DND-41 (cell line): Measurements from ENCODE around the gene FN3KRP.

Source experiments
- ATAC-seq: fragments of 200-7000 bp; cut with Tn5 transposase; 3 replicates; pipeline ENCODE4 v1.9.1; 2021; ENCODE audit warnings: low read depth; ENCODE audit not compliant: insufficient read depth
- DNase-seq: peaks from one replicate; pipeline ENCODE4 v3.0.0-alpha.2; 2020
- H2AFZ ChIP-seq: 2 replicates; pipeline ENCODE4 v1.6.0; 2012; ENCODE audit warnings: low read depth, low read length
- H3K27ac ChIP-seq: 2 replicates; pipeline ENCODE4 v1.5.1; 2012; ENCODE audit warnings: low read length, inconsistent platforms
- H3K27me3 ChIP-seq: fragments of 200-600 bp; sonication (generic); 2 replicates; pipeline ENCODE4 v1.6.0; 2012; ENCODE audit warnings: low read length, mild to moderate bottlenecking, inconsistent platforms; ENCODE audit not compliant: insufficient read depth, poor library complexity
- H3K36me3 ChIP-seq: 2 replicates; pipeline ENCODE4 v1.5.1; 2012; ENCODE audit warnings: low read length, inconsistent platforms; ENCODE audit not compliant: insufficient read depth
- H3K4me1 ChIP-seq: 2 replicates; pipeline ENCODE4 v1.5.1; 2012; ENCODE audit warnings: mild to moderate bottlenecking, low read length; ENCODE audit not compliant: insufficient read depth
- H3K4me2 ChIP-seq: 2 replicates; pipeline ENCODE4 v1.6.0; 2012; ENCODE audit warnings: mild to moderate bottlenecking, moderate library complexity, low read length, inconsistent platforms; ENCODE audit not compliant: insufficient read depth
- H3K4me3 ChIP-seq, 2 experiments: fragments of 200-600 bp in 1 of 2; shearing (Covaris generic) in 1 of 2; 2 replicates each; pipeline ENCODE4 v1.5.1; 2012 to 2016; ENCODE audit warnings: inconsistent platforms in 2 of 2, low read length in 2 of 2, mild to moderate bottlenecking in 2 of 2, low read depth in 1 of 2, moderate library complexity in 1 of 2
- H3K79me2 ChIP-seq: 2 replicates; pipeline ENCODE4 v1.6.0; 2012; ENCODE audit warnings: low read length, inconsistent platforms; ENCODE audit not compliant: insufficient read depth
- H3K9ac ChIP-seq: 2 replicates; pipeline ENCODE4 v1.6.0; 2012; ENCODE audit warnings: low read depth, mild to moderate bottlenecking, inconsistent platforms, low read length, moderate library complexity
- H3K9me3 ChIP-seq: 2 replicates; pipeline ENCODE4 v1.5.1; 2012; ENCODE audit warnings: low read length, moderate library complexity, mild to moderate bottlenecking, inconsistent platforms; ENCODE audit not compliant: insufficient read depth, severe bottlenecking
- H4K20me1 ChIP-seq: 2 replicates; pipeline ENCODE4 v1.6.0; 2012; ENCODE audit warnings: low read length; ENCODE audit not compliant: insufficient read depth
- CTCF ChIP-seq: IDR thresholded peaks from 2 replicates; pipeline ENCODE4 v1.5.1; 2012; ENCODE audit warnings: borderline replicate concordance, low read length, moderate library complexity, mild to moderate bottlenecking; ENCODE audit not compliant: poor library complexity, severe bottlenecking; ENCODE audit errors: extremely low read depth
- EZH2 ChIP-seq: IDR thresholded peaks from 3 replicates; pipeline ENCODE4 v1.6.1; 2012; ENCODE audit warnings: borderline replicate concordance, low read depth, mild to moderate bottlenecking, moderate library complexity, low read length, inconsistent platforms; ENCODE audit not compliant: severe bottlenecking

FN3KRP gene

GRCh38 chr17:82705756-82706155 is 10.8 kb upstream of the FN3KRP start:
- Histone ChIP-seq H3K4me1 (no peaks in the 10 kb centered on the region), H3K4me3 (no peak overlapping the region)
- TF ChIP-seq CTCF (no peak), EZH2 (no peak)

GRCh38 chr17:82709024-82709675 is 7.4 kb upstream of the FN3KRP start:
- no peaks in the 10 kb centered on the region for H3K79me2 ChIP-seq
- TF ChIP-seq CTCF (no peak), EZH2 (no peak)
- no peak overlapping the region for H3K4me3 ChIP-seq
- no peak for DNase-seq
- no peaks in the 10 kb centered on the region for H3K36me3 ChIP-seq
- no peaks in the 10 kb centered on the region for H3K4me1 ChIP-seq
- H3K4me2 ChIP-seq = no peak overlapping the region
- no peaks in the 10 kb centered on the region for H3K9me3 ChIP-seq
- H3K27me3 ChIP-seq = peaks cover 3% of the 10 kb centered on the region
- H3K9ac ChIP-seq = no peak overlapping the region
- H3K27ac ChIP-seq = no peak overlapping the region
- no peaks in the 10 kb centered on the region for H4K20me1 ChIP-seq
- no peak for ATAC-seq
- H2AFZ ChIP-seq = no peak overlapping the region

More at GRCh38 chr17:82705756-82706155, 10.8 kb upstream of the FN3KRP start:
- DNase-seq (no peak), ATAC-seq (no peak)
- no peak overlapping the region for H3K4me2 ChIP-seq
- H3K27me3 ChIP-seq = peaks cover 3% of the 10 kb centered on the region
- no peak overlapping the region for H3K9ac ChIP-seq
- H3K9me3 ChIP-seq = no peaks in the 10 kb centered on the region
- H4K20me1 ChIP-seq = no peaks in the 10 kb centered on the region
- no peak overlapping the region for H3K27ac ChIP-seq
- H3K36me3 ChIP-seq = no peaks in the 10 kb centered on the region
- H2AFZ ChIP-seq = no peak overlapping the region
- no peaks in the 10 kb centered on the region for H3K79me2 ChIP-seq

GRCh38 chr17:82709676-82710498 is 6.6 kb upstream of the FN3KRP start:
- Histone ChIP-seq H3K36me3 (no peaks in the 10 kb centered on the region), H3K4me1 (no peaks in the 10 kb centered on the region), H3K27ac (no peak overlapping the region), H3K79me2 (no peaks in the 10 kb centered on the region), H3K4me3 (no peak overlapping the region), H2AFZ (no peak overlapping the region), H3K27me3 (peaks cover under 1% of the 10 kb centered on the region), H3K9ac (no peak overlapping the region), H3K4me2 (no peak overlapping the region), H4K20me1 (no peaks in the 10 kb centered on the region), H3K9me3 (no peaks in the 10 kb centered on the region)
- DNase-seq (no peak), ATAC-seq (no peak)
- TF ChIP-seq EZH2 (no peak), CTCF (no peak)
